SU-DHL-6 (cell line): ENCODE measurements around the gene ST7.

Experiments used
- H2AFZ ChIP-seq: fragments of 200-600 bp; sonication (generic); 2 replicates; pipeline ENCODE4 v1.6.1; 2014; ENCODE audit warnings: low read depth, mild to moderate bottlenecking, moderate library complexity, mixed read lengths, antibody characterized with exemption, low read length; ENCODE audit not compliant: severe bottlenecking
- H3F3A ChIP-seq: fragments of 200-600 bp; shearing (Covaris generic); 2 replicates; pipeline ENCODE4 v1.6.0; 2016; ENCODE audit warnings: antibody characterized with exemption, mild to moderate bottlenecking; ENCODE audit not compliant: insufficient read depth
- H3K27ac ChIP-seq: fragments of 200-600 bp; sonication (generic); 2 replicates; pipeline ENCODE4 v1.5.1; 2016; ENCODE audit warnings: low read depth, mild to moderate bottlenecking, low read length, moderate library complexity, mixed read lengths
- H3K27me3 ChIP-seq: fragments of 200-600 bp; sonication (generic), shearing (Covaris generic); 2 replicates; pipeline ENCODE4 v1.6.0; 2014; ENCODE audit warnings: mild to moderate bottlenecking, low read length
- H3K36me3 ChIP-seq: fragments of 200-600 bp; sonication (generic); 2 replicates; pipeline ENCODE4 v1.6.1; 2014; ENCODE audit warnings: mild to moderate bottlenecking, low read length, mixed read lengths
- H3K4me2 ChIP-seq: fragments of 300-600, 200-600 bp; shearing (Covaris generic), sonication (generic); 2 replicates; pipeline ENCODE4 v1.6.0; 2014; ENCODE audit warnings: low read length, low read depth, mild to moderate bottlenecking; ENCODE audit not compliant: poor library complexity, severe bottlenecking
- H3K4me3 ChIP-seq: fragments of 200-600 bp; sonication (generic); 2 replicates; pipeline ENCODE4 v1.5.1; 2014; ENCODE audit warnings: antibody characterized with exemption, low read length, mild to moderate bottlenecking, mixed read lengths; ENCODE audit not compliant: insufficient read depth, poor library complexity, severe bottlenecking
- H3K79me2 ChIP-seq: fragments of 200-600 bp; sonication (generic); 2 replicates; pipeline ENCODE4 v1.6.1; 2014; ENCODE audit warnings: mild to moderate bottlenecking, low read length, moderate library complexity; ENCODE audit not compliant: insufficient read depth
- H3K9ac ChIP-seq: fragments of 200-600 bp; sonication (generic); 2 replicates; pipeline ENCODE4 v1.7.0; 2014; ENCODE audit warnings: mild to moderate bottlenecking, low read length
- H3K9me2 ChIP-seq: fragments of 200-600 bp; sonication (generic); replicated peaks from 2 replicates; pipeline ENCODE4 v1.6.1; 2014; ENCODE audit warnings: low read length; ENCODE audit not compliant: insufficient read depth
- H3K9me3 ChIP-seq: fragments of 200-600 bp; sonication (generic); 2 replicates; pipeline ENCODE4 v1.6.1; 2014; ENCODE audit warnings: low read length, mixed read lengths; ENCODE audit not compliant: insufficient read depth
- H4K20me1 ChIP-seq: fragments of 200-600 bp; sonication (generic); 2 replicates; pipeline ENCODE4 v1.6.1; 2014; ENCODE audit warnings: low read depth, mild to moderate bottlenecking, antibody characterized with exemption, low read length, moderate library complexity, mixed read lengths
- CTCF ChIP-seq: fragments of 200-600 bp; sonication (generic); IDR thresholded peaks from one replicate; pipeline ENCODE4 v1.5.1; 2017; ENCODE audit warnings: antibody characterized with exemption, mild to moderate bottlenecking, low read length, moderate library complexity; ENCODE audit not compliant: insufficient read depth, poor library complexity, severe bottlenecking
- EZH2phosphoT487 ChIP-seq: fragments of 200-600 bp; sonication (generic), shearing (Covaris generic); conservative IDR thresholded peaks from 2 replicates; pipeline ENCODE4 v1.6.1; 2018; ENCODE audit warnings: mild to moderate bottlenecking, antibody characterized with exemption, low read length, moderate library complexity, mixed read lengths

ST7 gene

GRCh38 chr7:117227091-117227490 is 273.8 kb downstream of the ST7 start:
- TF ChIP-seq CTCF (no peak), EZH2phosphoT487 (no peak)
- Histone ChIP-seq H3K27ac (no peak overlapping the region), H4K20me1 (no peaks in the 10 kb centered on the region), H3K27me3 (no peaks in the 10 kb centered on the region), H3K79me2 (no peaks in the 10 kb centered on the region), H3F3A (no peaks in the 10 kb centered on the region), H3K9me3 (no peaks in the 10 kb centered on the region), H3K4me3 (no peak overlapping the region), H3K36me3 (no peaks in the 10 kb centered on the region), H2AFZ (no peak overlapping the region), H3K4me2 (no peak overlapping the region), H3K9me2 (no peaks in the 10 kb centered on the region), H3K9ac (no peak overlapping the region)

GRCh38 chr7:117229350-117229749 is 276.0 kb downstream of the ST7 start:
- Histone ChIP-seq H2AFZ (no peak overlapping the region), H4K20me1 (no peaks in the 10 kb centered on the region), H3K9me3 (no peaks in the 10 kb centered on the region), H3K9me2 (no peaks in the 10 kb centered on the region), H3K27me3 (no peaks in the 10 kb centered on the region), H3K79me2 (no peaks in the 10 kb centered on the region), H3K9ac (no peak overlapping the region), H3F3A (no peaks in the 10 kb centered on the region), H3K4me2 (no peak overlapping the region), H3K27ac (no peak overlapping the region), H3K4me3 (no peak overlapping the region), H3K36me3 (no peaks in the 10 kb centered on the region)
- TF ChIP-seq EZH2phosphoT487 (no peak), CTCF (no peak)

GRCh38 chr7:117230276-117231046 is 277.2 kb downstream of the ST7 start:
- no peaks in the 10 kb centered on the region for H3F3A ChIP-seq
- H3K36me3 ChIP-seq, result no peaks in the 10 kb centered on the region
- no peak overlapping the region for H3K4me3 ChIP-seq
- no peaks in the 10 kb centered on the region for H4K20me1 ChIP-seq
- no peak overlapping the region for H3K9ac ChIP-seq
- H3K4me2 ChIP-seq, result no peak overlapping the region
- H3K27ac ChIP-seq, result no peak overlapping the region
- no peaks in the 10 kb centered on the region for H3K9me3 ChIP-seq
- no peak overlapping the region for H2AFZ ChIP-seq
- no peaks in the 10 kb centered on the region for H3K79me2 ChIP-seq
- no peaks in the 10 kb centered on the region for H3K27me3 ChIP-seq
- H3K9me2 ChIP-seq, result no peaks in the 10 kb centered on the region
- TF ChIP-seq CTCF, result no peak
- TF ChIP-seq EZH2phosphoT487, result no peak
